CD4-positive, alpha-beta T cell treated with Interleukin-12 subunit alpha and Interleukin-12 subunit beta, for 1 hour (primary cell): Measurements from ENCODE around the gene RAD18.

Experiments used
- DNase-seq: peaks from one replicate; pipeline ENCODE4 v3.0.0-alpha.2; 2020

Gene RAD18

GRCh38 chr3:8962226-8962861 lies 928 bp downstream of the RAD18 start:
- DNase-seq, result peak; percentile 4

- no peak for DNase-seq
Measured at GRCh38 chr3:8959668-8960067, 3.6 kb downstream of the RAD18 start.

- no peak for DNase-seq
Measured at GRCh38 chr3:8954938-8955763, 8.1 kb downstream of the RAD18 start.

- no peak for DNase-seq
Measured at GRCh38 chr3:8953313-8953712, 10.0 kb downstream of the RAD18 start.

GRCh38 chr3:8952130-8952529 lies 11.1 kb downstream of the RAD18 start:
- DNase-seq, result no peak

- no peak for DNase-seq
Measured at GRCh38 chr3:8945890-8946600, 17.2 kb downstream of the RAD18 start.

GRCh38 chr3:8942746-8943488 lies 20.4 kb downstream of the RAD18 start:
- DNase-seq, result no peak

- no peak for DNase-seq
Measured at GRCh38 chr3:8942115-8942514, 21.2 kb downstream of the RAD18 start.

- no peak for DNase-seq
Measured at GRCh38 chr3:8938021-8938420, 25.3 kb downstream of the RAD18 start.

- DNase-seq, result no peak
Measured at GRCh38 chr3:8937064-8938020, 25.9 kb downstream of the RAD18 start.

GRCh38 chr3:8932507-8932906 lies 30.8 kb downstream of the RAD18 start:
- DNase-seq, result no peak

GRCh38 chr3:8931342-8931741 lies 31.9 kb downstream of the RAD18 start:
- no peak for DNase-seq

GRCh38 chr3:8929860-8930259 lies 33.4 kb downstream of the RAD18 start:
- no peak for DNase-seq

- no peak for DNase-seq
Measured at GRCh38 chr3:8914491-8914890, 48.8 kb downstream of the RAD18 start.

- no peak for DNase-seq
Measured at GRCh38 chr3:8911781-8912180, 51.5 kb downstream of the RAD18 start.

GRCh38 chr3:8909160-8909559 lies 54.1 kb downstream of the RAD18 start:
- DNase-seq, result no peak

GRCh38 chr3:8903191-8903590 lies 60.1 kb downstream of the RAD18 start:
- DNase-seq, result no peak

- no peak for DNase-seq
Measured at GRCh38 chr3:8900869-8901268, 62.4 kb downstream of the RAD18 start.

GRCh38 chr3:8899876-8900460 lies 63.3 kb downstream of the RAD18 start:
- no peak for DNase-seq

- DNase-seq, result no peak
Measured at GRCh38 chr3:8895829-8896228, 67.4 kb downstream of the RAD18 start.

- no peak for DNase-seq
Measured at GRCh38 chr3:8893001-8893400, 70.3 kb downstream of the RAD18 start.

GRCh38 chr3:8891774-8892173 lies 71.5 kb downstream of the RAD18 start:
- no peak for DNase-seq
